MCF 10A (cell line): ENCODE results near the gene POLR1A. TPM values are rescaled to one million over a fixed set of nuclear protein-coding genes. Genes with fewer than 3 reads are reported as not detected.

ENCODE experiments used
- BruUV-seq: library from RNA; stranded (reverse); fragments of 400-500 nt; replicated peaks from 2 replicates; lab custom pipeline; 2021; lab: Mats Ljungman, UMichigan
- CTCF ChIA-PET: fragments of 300-600 bp; sonication (Branson Sonifier 250); formaldehyde crosslinking; extraction: SDS; loops from one replicate; lab custom pipeline; 2021; ENCODE audit warnings: antibody characterized with exemption, inconsistent platforms; lab: Yijun Ruan, JAX
- POLR2A ChIA-PET: fragments of 300-600, 350-650 bp; sonication (Branson Sonifier 250); formaldehyde crosslinking; extraction: SDS; loops from one replicate; lab custom pipeline; 2020; ENCODE audit warnings: antibody characterized with exemption, inconsistent platforms; lab: Yijun Ruan, JAX
- DNase-seq: peaks from one replicate; pipeline ENCODE4 v3.0.0-alpha.2; 2018; ENCODE audit not compliant: unreplicated experiment
- H3K27ac Mint-ChIP-seq: one replicate; pipeline ENCODE4 v1.8.0; 2022; ENCODE audit warnings: mild to moderate bottlenecking, low read depth, mixed read lengths; ENCODE audit not compliant: unreplicated experiment
- H3K27me3 Mint-ChIP-seq: one replicate; pipeline ENCODE4 v1.8.0; 2022; ENCODE audit warnings: mixed read lengths; ENCODE audit not compliant: insufficient read depth, unreplicated experiment
- H3K36me3 Mint-ChIP-seq: one replicate; pipeline ENCODE4 v1.8.0; 2022; ENCODE audit warnings: mild to moderate bottlenecking, moderate library complexity, mixed read lengths; ENCODE audit not compliant: insufficient read depth, unreplicated experiment
- H3K4me1 Mint-ChIP-seq: one replicate; pipeline ENCODE4 v1.8.0; 2022; ENCODE audit warnings: mixed read lengths; ENCODE audit not compliant: insufficient read depth, unreplicated experiment
- H3K4me3 Mint-ChIP-seq: one replicate; pipeline ENCODE4 v1.8.0; 2022; ENCODE audit warnings: mild to moderate bottlenecking, moderate library complexity, mixed read lengths; ENCODE audit not compliant: unreplicated experiment
- H3K9me3 Mint-ChIP-seq: one replicate; pipeline ENCODE4 v1.8.0; 2022; ENCODE audit warnings: mixed read lengths; ENCODE audit not compliant: unreplicated experiment
- intact Hi-C: fragments of 100-400 bp; cut with micrococcal nuclease; formaldehyde crosslinking; loops from 2 replicates; pipeline ENCODE4 v1.14.1; 2022
- total RNA-seq: library from RNA; stranded (reverse); gene quantifications from 2 replicates; pipeline ENCODE4 v1.2.3, GENCODE V29; 2022
- TF ChIP-seq, protein P1 (sequence below): fragments of 200-600 bp; IDR thresholded peaks from one replicate; pipeline ENCODE4 v1.8.0; 2022; ENCODE audit warnings: antibody characterized with exemption, mild to moderate bottlenecking; ENCODE audit not compliant: unreplicated experiment

Gene POLR1A
- total RNA-seq, 1 experiment from 2014 or later = 52.7 TPM

DNA sequence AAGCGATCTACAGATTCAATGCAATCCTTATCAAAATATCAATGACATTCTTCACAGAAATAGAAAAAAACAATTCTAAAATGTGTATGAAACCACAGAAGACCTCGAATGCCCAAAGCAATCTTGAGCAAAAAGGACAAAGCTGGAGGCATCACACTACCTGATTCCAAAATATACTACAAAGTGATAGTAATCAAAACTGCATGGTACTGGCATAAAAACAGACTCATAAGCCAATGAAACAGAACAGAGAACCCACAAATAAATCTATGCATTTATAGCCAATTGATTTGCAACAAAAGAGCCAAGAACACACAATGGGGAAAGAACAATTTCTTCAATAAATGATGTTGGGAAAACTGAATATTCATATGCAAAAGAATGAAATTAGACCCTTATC lies 99.2 kb downstream of the POLR1A start:
- no peak overlapping the region for H3K27ac Mint-ChIP-seq
- CTCF ChIA-PET = no interaction called here
- H3K36me3 Mint-ChIP-seq = no peaks in the 10 kb centered on the region
- H3K4me1 Mint-ChIP-seq = no peaks in the 10 kb centered on the region
- no TSS peak for BruUV-seq
- no peaks in the 10 kb centered on the region for H3K27me3 Mint-ChIP-seq
- DNase-seq = no peak
- H3K9me3 Mint-ChIP-seq = peaks cover 22% of the 10 kb centered on the region
- H3K4me3 Mint-ChIP-seq = no peak overlapping the region
- TF ChIP-seq, protein P1, sequence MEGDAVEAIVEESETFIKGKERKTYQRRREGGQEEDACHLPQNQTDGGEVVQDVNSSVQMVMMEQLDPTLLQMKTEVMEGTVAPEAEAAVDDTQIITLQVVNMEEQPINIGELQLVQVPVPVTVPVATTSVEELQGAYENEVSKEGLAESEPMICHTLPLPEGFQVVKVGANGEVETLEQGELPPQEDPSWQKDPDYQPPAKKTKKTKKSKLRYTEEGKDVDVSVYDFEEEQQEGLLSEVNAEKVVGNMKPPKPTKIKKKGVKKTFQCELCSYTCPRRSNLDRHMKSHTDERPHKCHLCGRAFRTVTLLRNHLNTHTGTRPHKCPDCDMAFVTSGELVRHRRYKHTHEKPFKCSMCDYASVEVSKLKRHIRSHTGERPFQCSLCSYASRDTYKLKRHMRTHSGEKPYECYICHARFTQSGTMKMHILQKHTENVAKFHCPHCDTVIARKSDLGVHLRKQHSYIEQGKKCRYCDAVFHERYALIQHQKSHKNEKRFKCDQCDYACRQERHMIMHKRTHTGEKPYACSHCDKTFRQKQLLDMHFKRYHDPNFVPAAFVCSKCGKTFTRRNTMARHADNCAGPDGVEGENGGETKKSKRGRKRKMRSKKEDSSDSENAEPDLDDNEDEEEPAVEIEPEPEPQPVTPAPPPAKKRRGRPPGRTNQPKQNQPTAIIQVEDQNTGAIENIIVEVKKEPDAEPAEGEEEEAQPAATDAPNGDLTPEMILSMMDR = no peak
- intact Hi-C loops = no loop called here
- POLR2A ChIA-PET = no interaction called here

DNA sequence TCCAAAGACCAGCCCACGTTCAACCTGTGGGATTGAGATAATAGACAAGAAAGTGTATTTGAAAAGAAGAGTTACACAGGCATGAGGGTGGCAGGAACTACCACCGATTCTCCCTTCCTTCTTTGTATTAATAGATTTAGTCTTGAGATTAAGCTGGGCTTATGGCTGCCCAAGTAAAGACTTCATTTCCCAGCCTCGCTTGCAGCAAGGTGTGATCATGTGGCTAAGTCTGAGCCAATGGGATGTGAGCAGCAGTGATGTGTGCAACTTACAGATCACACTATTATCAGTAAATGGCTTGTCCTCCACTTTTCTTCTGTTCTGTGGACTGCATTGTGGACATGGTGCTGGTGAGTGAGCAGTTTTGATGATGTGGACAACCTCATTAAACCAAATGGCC lies 101.7 kb downstream of the POLR1A start:
- Mint-ChIP-seq H3K27ac (no peak overlapping the region), H3K9me3 (peaks cover 22% of the 10 kb centered on the region), H3K36me3 (no peaks in the 10 kb centered on the region), H3K4me3 (no peak overlapping the region), H3K4me1 (peaks cover 10% of the 10 kb centered on the region), H3K27me3 (no peaks in the 10 kb centered on the region)
- CTCF ChIA-PET = interaction anchor here (0.6 to 0.7 kb wide), 2 partner anchors 17 to 167 kb away, joined by 3 read pairs; no protein-coding TSS in a partner anchor
- intact Hi-C loops = no loop called here
- no TSS peak for BruUV-seq
- TF ChIP-seq, protein P1 = no peak
- POLR2A ChIA-PET = no interaction called here
- no peak for DNase-seq

DNA sequence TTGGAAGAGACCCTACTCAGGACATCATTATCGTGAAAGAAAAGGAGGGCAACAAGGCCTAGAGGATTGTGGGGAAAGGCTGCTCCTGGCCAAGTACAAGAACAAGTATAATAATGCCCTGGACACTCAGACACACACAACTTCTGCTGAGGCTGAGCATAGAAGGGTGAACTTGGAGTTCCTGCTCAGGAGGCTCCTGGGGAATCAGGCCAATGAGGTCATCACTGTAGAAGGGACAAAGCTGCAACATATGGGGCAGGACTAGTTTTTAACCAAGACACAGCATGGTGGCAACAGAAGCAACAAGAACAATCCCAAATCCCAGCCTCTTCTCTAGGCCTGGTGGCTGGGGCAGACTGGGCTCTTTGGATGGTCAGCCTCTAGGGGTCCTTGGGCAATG lies 102.6 kb downstream of the POLR1A start:
- BruUV-seq = no TSS peak
- Mint-ChIP-seq H3K4me3 (no peak overlapping the region), H3K27ac (no peak overlapping the region), H3K9me3 (peaks cover 18% of the 10 kb centered on the region), H3K4me1 (peaks cover 10% of the 10 kb centered on the region), H3K36me3 (no peaks in the 10 kb centered on the region), H3K27me3 (no peaks in the 10 kb centered on the region)
- POLR2A ChIA-PET = no interaction called here
- no peak for DNase-seq
- intact Hi-C loops = no loop called here
- TF ChIP-seq, protein P1 = no peak
- CTCF ChIA-PET = interaction anchor here (0.7 kb wide), 1 partner anchor 166 kb away, joined by 3 read pairs; no protein-coding TSS in a partner anchor

DNA sequence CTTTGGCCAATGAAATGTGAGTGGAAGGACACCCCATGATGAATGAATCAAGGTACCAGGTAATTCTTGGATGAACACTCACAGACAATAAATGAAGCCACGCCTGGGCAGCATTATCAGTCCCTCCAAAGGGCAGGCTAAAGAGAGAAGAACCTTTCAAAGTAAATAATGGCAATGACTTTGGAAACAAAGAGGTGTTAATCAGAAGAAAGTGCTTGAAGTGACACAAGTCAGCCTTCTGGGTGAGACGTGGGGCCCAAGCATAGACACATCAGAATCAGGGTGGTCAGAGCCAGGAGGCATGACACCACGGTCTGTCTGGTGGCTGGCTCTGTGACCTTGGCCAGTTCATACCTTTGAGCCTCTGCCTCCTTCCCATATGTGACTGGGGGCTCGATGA lies 103.3 kb downstream of the POLR1A start:
- TF ChIP-seq, protein P1 = no peak
- H3K27ac Mint-ChIP-seq = no peak overlapping the region
- intact Hi-C loops = no loop called here
- CTCF ChIA-PET = no interaction called here
- peaks cover 14% of the 10 kb centered on the region for H3K9me3 Mint-ChIP-seq
- H3K4me3 Mint-ChIP-seq = no peak overlapping the region
- no TSS peak for BruUV-seq
- DNase-seq = no peak
- H3K27me3 Mint-ChIP-seq = no peaks in the 10 kb centered on the region
- peaks cover 10% of the 10 kb centered on the region for H3K4me1 Mint-ChIP-seq
- no peaks in the 10 kb centered on the region for H3K36me3 Mint-ChIP-seq
- POLR2A ChIA-PET = no interaction called here
